Esophagus muscularis mucosa (tissue), 4 donors: Measurements from ENCODE around the gene NPC1. TPM values are rescaled to one million over a fixed set of nuclear protein-coding genes. Genes with fewer than 3 reads are reported as not detected.

Experiments used
- DNase-seq: peaks from one replicate; pipeline ENCODE4 v3.0.0-alpha.2; 2017; ENCODE audit errors: extremely low spot score
- H3K27ac ChIP-seq, 4 donors: fragments of 200-600 bp; sonication (generic); replicated peaks in 1 of 4; 1 replicate in 3 of 4; 2 replicates in 1 of 4; pipeline ENCODE4 v1.5.1; 2016 to 2019; ENCODE audit warnings: mild to moderate bottlenecking in 1 of 4
- H3K27me3 ChIP-seq, 4 donors: fragments of 200-600 bp; sonication (generic); one replicate each; pipeline versions ENCODE4 v1.5.1 to v1.6.0; 2016 to 2019
- H3K36me3 ChIP-seq, 4 donors: fragments of 200-600 bp; sonication (generic); one replicate each; pipeline ENCODE4 v1.5.1; 2016 to 2019
- H3K4me1 ChIP-seq, 4 donors: fragments of 200-600 bp; sonication (generic); one replicate each; pipeline ENCODE4 v1.5.1; 2016 to 2019
- H3K4me3 ChIP-seq, 4 donors: fragments of 200-600 bp; sonication (generic); 1 replicate in 2 of 4; 2 replicates in 2 of 4; pipeline ENCODE4 v1.5.1; 2016 to 2019; ENCODE audit warnings: mild to moderate bottlenecking in 4 of 4, moderate library complexity in 1 of 4
- H3K9me3 ChIP-seq, 4 donors: fragments of 200-600 bp; sonication (generic); 1 replicate in 3 of 4; 2 replicates in 1 of 4; pipeline ENCODE4 v1.5.1; 2016 to 2019
- EP300 ChIP-seq: sonication (generic); formaldehyde crosslinking; IDR thresholded peaks from one replicate; pipeline ENCODE4 v1.6.1; 2017; ENCODE audit warnings: antibody characterized with exemption
- POLR2A ChIP-seq: fragments of 450-650 bp; IDR thresholded peaks from one replicate; pipeline ENCODE4 v1.6.1; 2017; ENCODE audit warnings: antibody characterized with exemption, moderate library complexity, mild to moderate bottlenecking, low read depth
- POLR2AphosphoS5 ChIP-seq, 2 donors: sonication (generic); formaldehyde crosslinking; IDR thresholded peaks; one replicate each; pipeline ENCODE4 v1.6.1; 2017; ENCODE audit warnings: antibody characterized with exemption in 2 of 2
- WGBS: methylation state at CpG from one replicate; pipeline ENCODE4 v1.1.5; 2018; 5-methylcytosine and 5-hydroxymethylcytosine counted together
- intact Hi-C: fragments of 100-400 bp; cut with DNase I; formaldehyde crosslinking; loops from one replicate; pipeline ENCODE4 v1.15.1; 2023
- total RNA-seq, 4 donors: library from RNA; depleted of rRNA; stranded (reverse); fragments of >200 nt; gene quantifications; one replicate each; pipeline versions ENCODE4 v1.1.0 to v1.2.1, GENCODE V29; 2016
- TF ChIP-seq, protein P1 (sequence below), 3 experiments: fragments of 200-600 bp in 2 of 3; fragments of 450-650 bp in 1 of 3; sonication (generic) in 2 of 3; IDR thresholded peaks; one replicate each; pipeline ENCODE4 v1.5.1; 2017 to 2019; ENCODE audit warnings: antibody characterized with exemption in 3 of 3, mild to moderate bottlenecking in 2 of 3, moderate library complexity in 1 of 3

NPC1 gene
- total RNA-seq, 4 donors from 2014 or later = 39.9 to 63.7 (median 45.6) TPM

DNA sequence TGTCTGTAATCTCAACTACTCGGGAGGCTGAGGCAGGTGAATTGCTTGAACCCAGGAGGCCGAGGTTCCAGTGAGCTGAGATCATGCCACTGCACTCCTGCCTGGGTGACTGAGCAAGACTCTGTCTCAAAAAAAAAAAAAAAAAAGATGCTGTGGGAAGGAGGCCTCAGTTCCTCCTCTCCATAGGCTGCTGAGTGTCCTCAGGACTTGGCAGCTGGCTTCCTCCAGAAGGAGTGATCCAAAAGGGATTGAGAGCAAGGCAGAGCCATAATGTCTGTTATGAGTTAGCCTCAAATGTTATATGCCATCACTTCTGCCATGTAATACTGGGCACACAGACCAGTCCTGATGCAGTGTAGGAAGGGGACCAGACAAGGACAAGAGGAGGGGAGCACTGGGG, 6.6 kb upstream of the NPC1 start:
- no peak for DNase-seq
- intact Hi-C loops = no loop called here
- H3K36me3 ChIP-seq = no peaks in the 10 kb centered on the region
- TF ChIP-seq POLR2A (no peak), EP300 (no peak), POLR2AphosphoS5 (IDR thresholded peaks at IDR 0.05) (no peak)
- TF ChIP-seq, protein P1, sequence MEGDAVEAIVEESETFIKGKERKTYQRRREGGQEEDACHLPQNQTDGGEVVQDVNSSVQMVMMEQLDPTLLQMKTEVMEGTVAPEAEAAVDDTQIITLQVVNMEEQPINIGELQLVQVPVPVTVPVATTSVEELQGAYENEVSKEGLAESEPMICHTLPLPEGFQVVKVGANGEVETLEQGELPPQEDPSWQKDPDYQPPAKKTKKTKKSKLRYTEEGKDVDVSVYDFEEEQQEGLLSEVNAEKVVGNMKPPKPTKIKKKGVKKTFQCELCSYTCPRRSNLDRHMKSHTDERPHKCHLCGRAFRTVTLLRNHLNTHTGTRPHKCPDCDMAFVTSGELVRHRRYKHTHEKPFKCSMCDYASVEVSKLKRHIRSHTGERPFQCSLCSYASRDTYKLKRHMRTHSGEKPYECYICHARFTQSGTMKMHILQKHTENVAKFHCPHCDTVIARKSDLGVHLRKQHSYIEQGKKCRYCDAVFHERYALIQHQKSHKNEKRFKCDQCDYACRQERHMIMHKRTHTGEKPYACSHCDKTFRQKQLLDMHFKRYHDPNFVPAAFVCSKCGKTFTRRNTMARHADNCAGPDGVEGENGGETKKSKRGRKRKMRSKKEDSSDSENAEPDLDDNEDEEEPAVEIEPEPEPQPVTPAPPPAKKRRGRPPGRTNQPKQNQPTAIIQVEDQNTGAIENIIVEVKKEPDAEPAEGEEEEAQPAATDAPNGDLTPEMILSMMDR (IDR thresholded peaks at IDR 0.05) = no peak
- no peaks in the 10 kb centered on the region for H3K27me3 ChIP-seq
- H3K4me3 ChIP-seq = no peak overlapping the region
- H3K4me1 ChIP-seq = no peaks in the 10 kb centered on the region
- WGBS = 100% methylated on average over 2 of the region's 2 CpGs
- H3K27ac ChIP-seq = no peak overlapping the region
- H3K9me3 ChIP-seq = no peaks in the 10 kb centered on the region

DNA sequence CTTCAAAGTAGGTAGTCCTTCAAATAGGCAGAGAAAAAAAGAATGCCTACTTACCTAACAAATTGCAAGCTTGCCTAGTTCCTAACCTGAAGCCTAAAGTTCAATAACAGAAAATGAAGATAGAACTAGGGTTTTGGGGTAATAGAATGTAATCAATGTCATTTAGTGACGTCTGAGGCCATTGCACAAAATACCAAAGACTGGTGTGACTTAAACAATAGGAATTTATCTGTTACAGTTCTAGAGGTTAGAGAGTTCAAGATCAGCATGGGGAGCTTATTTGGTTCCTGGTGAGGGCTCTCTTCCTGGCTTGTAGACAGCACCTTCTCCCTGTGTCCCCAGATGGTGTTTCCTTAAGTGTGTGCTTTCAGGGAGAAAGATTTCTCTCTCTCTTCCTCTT, 4.7 kb upstream of the NPC1 start:
- Histone ChIP-seq H3K27ac (no peak overlapping the region), H3K4me3 (no peak overlapping the region), H3K27me3 (no peaks in the 10 kb centered on the region), H3K9me3 (no peaks in the 10 kb centered on the region), H3K36me3 (no peaks in the 10 kb centered on the region), H3K4me1 (peaks cover 5 to 8% (median 7%) of the 10 kb centered on the region in 4 donors)
- 45% methylated on average over 1 of the region's 1 CpG for WGBS
- DNase-seq = no peak
- TF ChIP-seq POLR2AphosphoS5 (IDR thresholded peaks at IDR 0.05) (no peak), POLR2A (no peak), EP300 (no peak)
- TF ChIP-seq, protein P1 (IDR thresholded peaks at IDR 0.05) = no peak
- intact Hi-C loops = no loop called here

DNA sequence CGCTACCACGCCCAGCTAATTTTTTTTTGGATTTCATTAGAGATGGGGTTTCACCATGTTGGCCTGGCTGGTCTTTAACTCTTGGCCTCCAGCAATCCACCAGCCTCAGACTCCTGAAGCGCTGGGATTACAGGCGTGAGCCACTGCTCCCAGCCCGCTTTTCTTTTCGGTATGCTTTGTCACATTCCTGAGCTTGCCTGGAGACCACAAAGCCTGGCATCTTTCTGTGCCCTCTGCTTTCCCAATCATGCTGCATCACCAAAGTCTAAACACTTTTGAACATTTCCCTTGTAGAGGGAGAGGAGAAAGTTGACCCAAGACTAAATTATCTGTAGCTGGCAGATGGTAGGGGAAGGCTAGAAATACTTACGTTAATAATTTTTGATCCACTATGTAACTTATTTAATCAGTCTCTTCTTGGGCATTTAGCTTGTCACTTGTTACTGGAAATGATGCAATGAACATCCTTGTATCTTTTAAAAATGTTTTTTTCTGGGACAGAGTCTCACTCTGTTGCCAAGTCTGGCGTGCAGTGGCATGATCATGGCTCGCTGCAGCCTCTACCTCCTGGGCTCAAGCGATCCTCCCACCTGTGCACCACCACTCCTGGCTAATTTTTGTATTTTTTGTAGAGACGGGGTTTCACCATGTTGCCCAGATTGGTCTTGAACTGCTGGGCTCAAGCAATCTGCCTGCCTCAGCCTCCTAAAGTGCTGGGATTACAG, 2.7 kb upstream of the NPC1 start:
- H3K36me3 ChIP-seq = no peaks in the 10 kb centered on the region
- intact Hi-C loops = loop anchor here (5.0 to 10.0 kb wide), 2 partner anchors 87 to 134 kb away; partner anchors contain the start of genes RIOK3 and RMC1
- TF ChIP-seq POLR2AphosphoS5 (IDR thresholded peaks at IDR 0.05) = no peak
- TF ChIP-seq, protein P1 (IDR thresholded peaks at IDR 0.05) = no peak
- no peak for TF ChIP-seq POLR2A
- TF ChIP-seq EP300 = no peak

DNA sequence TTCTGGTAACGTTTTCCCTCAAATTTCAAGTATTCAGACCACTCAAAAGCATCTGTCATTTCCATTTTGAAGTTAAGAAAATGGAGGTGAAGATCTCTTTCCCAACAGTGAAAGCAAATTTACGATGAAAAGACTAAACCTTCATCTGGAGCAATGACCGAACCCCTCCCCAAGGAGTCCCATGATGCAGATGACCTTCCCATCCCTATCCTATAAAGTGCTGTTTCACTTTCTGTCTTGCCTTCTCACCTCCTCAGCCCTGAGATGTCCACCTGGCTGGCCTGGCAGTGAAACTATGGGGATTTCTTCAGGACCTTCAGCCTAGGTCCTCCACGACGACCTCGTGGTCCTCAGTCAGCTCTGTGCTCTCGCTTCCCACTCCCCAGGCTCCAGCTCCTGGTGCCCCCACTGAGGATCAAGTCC, 925 bp upstream of the NPC1 start:
- intact Hi-C loops = loop anchor here (2.0 to 10.0 kb wide), 3 partner anchors 70 to 132 kb away; partner anchors contain the start of genes RIOK3 and RMC1
- TF ChIP-seq, protein P1 (IDR thresholded peaks at IDR 0.05) = peak in 1 of 3 experiments; percentile 1
- no peak for TF ChIP-seq POLR2AphosphoS5 (IDR thresholded peaks at IDR 0.05)
- Histone ChIP-seq H3K4me3 (peak overlapping the region; percentile 84 to 97 (median 92)), H3K9me3 (no peaks in the 10 kb centered on the region), H3K36me3 (no peaks in the 10 kb centered on the region), H3K27me3 (no peaks in the 10 kb centered on the region), H3K4me1 (peaks cover 30 to 46% (median 43%) of the 10 kb centered on the region in 4 donors), H3K27ac (peak overlapping the region; percentile 98 to 100 (median 99))
- 53% methylated on average over 7 of the region's 7 CpGs for WGBS
- DNase-seq = no peak

More for the DNA sequence above, 2.7 kb upstream of the NPC1 start:
- Histone ChIP-seq H3K9me3 (no peaks in the 10 kb centered on the region), H3K4me1 (peaks cover 21 to 28% (median 25%) of the 10 kb centered on the region in 4 donors), H3K4me3 (no peak overlapping the region), H3K27me3 (no peaks in the 10 kb centered on the region), H3K27ac (no peak overlapping the region)
- no peak for DNase-seq
- WGBS = 88% methylated on average over 11 of the region's 11 CpGs
